ENCODE measurements around the gene ZCCHC14. TPM values are rescaled to one million over a fixed set of nuclear protein-coding genes. Genes with fewer than 3 reads are reported as not detected.
"Not testable (repeated sequence)": the region's sequence is repeated elsewhere in the genome, so short reads cannot be mapped to it uniquely, and the experiment has no call there.

ZCCHC14 gene
- total RNA-seq, 1 donor from 2014 or later, result 50.4 TPM

GRCh38 chr16:87516361-87516760 lies 23.5 kb upstream of the ZCCHC14 start:
- H3K27me3 Mint-ChIP-seq (ENCODE audit: unreplicated experiment), result peaks cover 7% of the 10 kb centered on the region
- peaks cover 9% of the 10 kb centered on the region for H3K4me1 Mint-ChIP-seq (ENCODE audit: unreplicated experiment)
- no peaks in the 10 kb centered on the region for H3K36me3 Mint-ChIP-seq (ENCODE audit: low read depth, unreplicated experiment)
- no peak overlapping the region for H3K4me3 Mint-ChIP-seq (ENCODE audit: unreplicated experiment)
- H3K9me3 Mint-ChIP-seq (ENCODE audit: unreplicated experiment), result no peaks in the 10 kb centered on the region
- no peak overlapping the region for H3K27ac Mint-ChIP-seq (ENCODE audit: unreplicated experiment)
- TF ChIP-seq CTCF (IDR thresholded peaks at IDR 0.05; ENCODE audit: unreplicated experiment), result no peak
- no peak for DNase-seq (ENCODE audit: low spot score)

- Mint-ChIP-seq H3K4me1 (ENCODE audit: unreplicated experiment) (peaks cover 9% of the 10 kb centered on the region), H3K27ac (ENCODE audit: unreplicated experiment) (no peak overlapping the region), H3K36me3 (ENCODE audit: low read depth, unreplicated experiment) (no peaks in the 10 kb centered on the region), H3K9me3 (ENCODE audit: unreplicated experiment) (no peaks in the 10 kb centered on the region), H3K27me3 (ENCODE audit: unreplicated experiment) (peaks cover 7% of the 10 kb centered on the region), H3K4me3 (ENCODE audit: unreplicated experiment) (no peak overlapping the region)
- TF ChIP-seq CTCF (IDR thresholded peaks at IDR 0.05; ENCODE audit: unreplicated experiment), result no peak
- DNase-seq (ENCODE audit: low spot score), result no peak
These were observed 22.9 kb upstream of the ZCCHC14 start for GRCh38 chr16:87515475-87516330.

- Mint-ChIP-seq H3K27ac (ENCODE audit: unreplicated experiment) (peak overlapping the region; percentile 16), H3K4me1 (ENCODE audit: unreplicated experiment) (peaks cover 40% of the 10 kb centered on the region), H3K4me3 (ENCODE audit: unreplicated experiment) (peak overlapping the region; percentile 61)
- H3K27me3 Mint-ChIP-seq (ENCODE audit: unreplicated experiment); DNase-seq (ENCODE audit: low spot score); H3K36me3 Mint-ChIP-seq (ENCODE audit: low read depth, unreplicated experiment); H3K9me3 Mint-ChIP-seq (ENCODE audit: unreplicated experiment): not testable (repeated sequence)
These were observed 17.0 kb upstream of the ZCCHC14 start for GRCh38 chr16:87509778-87510177.

GRCh38 chr16:87507351-87508069 lies 14.7 kb upstream of the ZCCHC14 start:
- peak; percentile 25 for DNase-seq (ENCODE audit: low spot score)
- no peak overlapping the region for H3K4me3 Mint-ChIP-seq (ENCODE audit: unreplicated experiment)
- H3K9me3 Mint-ChIP-seq (ENCODE audit: unreplicated experiment), result no peaks in the 10 kb centered on the region
- H3K27me3 Mint-ChIP-seq (ENCODE audit: unreplicated experiment), result peaks cover 5% of the 10 kb centered on the region
- peaks cover 8% of the 10 kb centered on the region for H3K36me3 Mint-ChIP-seq (ENCODE audit: low read depth, unreplicated experiment)
- H3K27ac Mint-ChIP-seq (ENCODE audit: unreplicated experiment), result peak overlapping the region; percentile 91
- no peak for TF ChIP-seq CTCF (IDR thresholded peaks at IDR 0.05; ENCODE audit: unreplicated experiment)
- peaks cover 40% of the 10 kb centered on the region for H3K4me1 Mint-ChIP-seq (ENCODE audit: unreplicated experiment)

GRCh38 chr16:87506423-87507350 lies 13.9 kb upstream of the ZCCHC14 start:
- Mint-ChIP-seq H3K36me3 (ENCODE audit: low read depth, unreplicated experiment) (peaks cover 8% of the 10 kb centered on the region), H3K4me3 (ENCODE audit: unreplicated experiment) (peak overlapping the region; percentile 25), H3K9me3 (ENCODE audit: unreplicated experiment) (no peaks in the 10 kb centered on the region), H3K4me1 (ENCODE audit: unreplicated experiment) (peaks cover 37% of the 10 kb centered on the region), H3K27me3 (ENCODE audit: unreplicated experiment) (peaks cover 5% of the 10 kb centered on the region), H3K27ac (ENCODE audit: unreplicated experiment) (no peak overlapping the region)
- DNase-seq (ENCODE audit: low spot score), result no peak
- no peak for TF ChIP-seq CTCF (IDR thresholded peaks at IDR 0.05; ENCODE audit: unreplicated experiment)

Measured in endothelial cell (in vitro differentiated cells).